GM18858 (cell line): ENCODE data around the gene ACSL4.
"Not testable (repeated sequence)": the region's sequence is repeated elsewhere in the genome, so short reads cannot be mapped to it uniquely, and the experiment has no call there.

Experiments used
- ATAC-seq: cut with Tn5 transposase; IDR thresholded peaks from one replicate; pipeline ENCODE4 v1.9.1; 2021; ENCODE audit not compliant: unreplicated experiment

ACSL4 gene

GRCh38 chrX:109679820-109680219, 53.2 kb downstream of the ACSL4 start:
- no peak for ATAC-seq

GRCh38 chrX:109672239-109672638, 60.8 kb downstream of the ACSL4 start:
- no peak for ATAC-seq

- ATAC-seq: not testable (repeated sequence)
Observed at GRCh38 chrX:109671170-109671569, 61.9 kb downstream of the ACSL4 start.

GRCh38 chrX:109667986-109668385, 65.1 kb downstream of the ACSL4 start:
- no peak for ATAC-seq

- ATAC-seq: no peak
Observed at GRCh38 chrX:109660435-109661143, 72.5 kb downstream of the ACSL4 start.

- no peak for ATAC-seq
Observed at GRCh38 chrX:109658391-109658790, 74.7 kb downstream of the ACSL4 start.

GRCh38 chrX:109657364-109657763, 75.7 kb downstream of the ACSL4 start:
- not testable (repeated sequence) for ATAC-seq

GRCh38 chrX:109656774-109657173, 76.3 kb downstream of the ACSL4 start:
- no peak for ATAC-seq

GRCh38 chrX:109655502-109656201, 77.4 kb downstream of the ACSL4 start:
- ATAC-seq: no peak

GRCh38 chrX:109654516-109655109, 78.4 kb downstream of the ACSL4 start:
- ATAC-seq: no peak

GRCh38 chrX:109644671-109645070, 88.4 kb downstream of the ACSL4 start:
- not testable (repeated sequence) for ATAC-seq

- no peak for ATAC-seq
Observed at GRCh38 chrX:109643687-109644086, 89.4 kb downstream of the ACSL4 start.

- no peak for ATAC-seq
Observed at GRCh38 chrX:109638158-109638557, 94.9 kb downstream of the ACSL4 start.

- ATAC-seq: not testable (repeated sequence)
Observed at GRCh38 chrX:109637477-109637876, 95.6 kb downstream of the ACSL4 start.

- no peak for ATAC-seq
Observed at GRCh38 chrX:109635146-109635545, 97.9 kb downstream of the ACSL4 start.

GRCh38 chrX:109632906-109633504, 100.1 kb downstream of the ACSL4 start:
- ATAC-seq: no peak

- no peak for ATAC-seq
Observed at GRCh38 chrX:109629310-109629709, 103.7 kb downstream of the ACSL4 start.

GRCh38 chrX:109626637-109627036, 106.4 kb downstream of the ACSL4 start:
- no peak for ATAC-seq

- ATAC-seq: no peak
Observed at GRCh38 chrX:109624641-109625616, 108.1 kb downstream of the ACSL4 start, which contains the start of gene KCNE5. KCNE5 (minus strand) TSS chrX:109625172; CDS start chrX:109625020, 152 bp downstream.

GRCh38 chrX:109623997-109624396, 109.1 kb downstream of the ACSL4 start:
- no peak for ATAC-seq
